Osteoblast (primary cell): ENCODE data around the gene HNRNPH1. TPM values are rescaled to one million over a fixed set of nuclear protein-coding genes. Genes with fewer than 3 reads are reported as not detected.
"Not testable (repeated sequence)": the region's sequence is repeated elsewhere in the genome, so short reads cannot be mapped to it uniquely, and the experiment has no call there.

Experiments
- DNase-seq: peaks from one replicate; pipeline ENCODE4 v3.0.0; 2011; ENCODE audit warnings: low spot score, mixed read lengths; ENCODE audit not compliant: insufficient read length; ENCODE audit errors: missing footprints
- H2AFZ ChIP-seq: 2 replicates; pipeline ENCODE4 v1.6.0; 2011; ENCODE audit warnings: mild to moderate bottlenecking, low read length
- H3K27ac ChIP-seq: 2 replicates; pipeline ENCODE4 v1.5.1; 2011; ENCODE audit warnings: mild to moderate bottlenecking, low read depth, low read length, moderate library complexity
- H3K27me3 ChIP-seq: 2 replicates; pipeline ENCODE4 v1.6.0; 2012; ENCODE audit warnings: mild to moderate bottlenecking, control low read depth, inconsistent platforms, low read length, moderate library complexity; ENCODE audit not compliant: insufficient read depth
- H3K36me3 ChIP-seq: 2 replicates; pipeline ENCODE4 v1.5.1; 2011; ENCODE audit warnings: mild to moderate bottlenecking, low read length, control low read depth, moderate library complexity; ENCODE audit not compliant: insufficient read depth
- H3K4me1 ChIP-seq: 2 replicates; pipeline ENCODE4 v1.5.1; 2011; ENCODE audit warnings: mild to moderate bottlenecking, low read length, control low read depth, moderate library complexity; ENCODE audit not compliant: insufficient read depth
- H3K4me2 ChIP-seq: 2 replicates; pipeline ENCODE4 v1.6.0; 2011; ENCODE audit warnings: mild to moderate bottlenecking, low read length; ENCODE audit not compliant: insufficient read depth
- H3K4me3 ChIP-seq: fragments of 200-600 bp; sonication (generic); 3 replicates; pipeline ENCODE4 v1.5.1; 2012; ENCODE audit warnings: mild to moderate bottlenecking, low read length, inconsistent platforms; ENCODE audit not compliant: insufficient read depth
- H3K79me2 ChIP-seq: 2 replicates; pipeline ENCODE4 v1.6.0; 2012; ENCODE audit warnings: mild to moderate bottlenecking, low read length, control low read depth, inconsistent platforms; ENCODE audit not compliant: insufficient read depth
- H3K9me3 ChIP-seq: 2 replicates; pipeline ENCODE4 v1.5.1; 2011; ENCODE audit warnings: low read depth, low read length, control low read depth
- H4K20me1 ChIP-seq: 2 replicates; pipeline ENCODE4 v1.6.0; 2012; ENCODE audit warnings: mild to moderate bottlenecking, low read length, control low read depth; ENCODE audit not compliant: insufficient read depth
- total RNA-seq: library from RNA; depleted of rRNA; stranded (reverse); fragments of >200 nt; gene quantifications from 2 replicates; pipeline ENCODE4 v1.2.3, GENCODE V29; 2012
- TF ChIP-seq, protein P1 (sequence below): IDR thresholded peaks from 2 replicates; pipeline ENCODE4 v1.5.1; 2011; ENCODE audit warnings: mild to moderate bottlenecking, low read depth, low read length, moderate library complexity; ENCODE audit errors: extremely low read depth

Gene HNRNPH1, protein sequence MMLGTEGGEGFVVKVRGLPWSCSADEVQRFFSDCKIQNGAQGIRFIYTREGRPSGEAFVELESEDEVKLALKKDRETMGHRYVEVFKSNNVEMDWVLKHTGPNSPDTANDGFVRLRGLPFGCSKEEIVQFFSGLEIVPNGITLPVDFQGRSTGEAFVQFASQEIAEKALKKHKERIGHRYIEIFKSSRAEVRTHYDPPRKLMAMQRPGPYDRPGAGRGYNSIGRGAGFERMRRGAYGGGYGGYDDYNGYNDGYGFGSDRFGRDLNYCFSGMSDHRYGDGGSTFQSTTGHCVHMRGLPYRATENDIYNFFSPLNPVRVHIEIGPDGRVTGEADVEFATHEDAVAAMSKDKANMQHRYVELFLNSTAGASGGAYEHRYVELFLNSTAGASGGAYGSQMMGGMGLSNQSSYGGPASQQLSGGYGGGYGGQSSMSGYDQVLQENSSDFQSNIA
- 354 and 368 TPM in 2 replicates for total RNA-seq

DNA sequence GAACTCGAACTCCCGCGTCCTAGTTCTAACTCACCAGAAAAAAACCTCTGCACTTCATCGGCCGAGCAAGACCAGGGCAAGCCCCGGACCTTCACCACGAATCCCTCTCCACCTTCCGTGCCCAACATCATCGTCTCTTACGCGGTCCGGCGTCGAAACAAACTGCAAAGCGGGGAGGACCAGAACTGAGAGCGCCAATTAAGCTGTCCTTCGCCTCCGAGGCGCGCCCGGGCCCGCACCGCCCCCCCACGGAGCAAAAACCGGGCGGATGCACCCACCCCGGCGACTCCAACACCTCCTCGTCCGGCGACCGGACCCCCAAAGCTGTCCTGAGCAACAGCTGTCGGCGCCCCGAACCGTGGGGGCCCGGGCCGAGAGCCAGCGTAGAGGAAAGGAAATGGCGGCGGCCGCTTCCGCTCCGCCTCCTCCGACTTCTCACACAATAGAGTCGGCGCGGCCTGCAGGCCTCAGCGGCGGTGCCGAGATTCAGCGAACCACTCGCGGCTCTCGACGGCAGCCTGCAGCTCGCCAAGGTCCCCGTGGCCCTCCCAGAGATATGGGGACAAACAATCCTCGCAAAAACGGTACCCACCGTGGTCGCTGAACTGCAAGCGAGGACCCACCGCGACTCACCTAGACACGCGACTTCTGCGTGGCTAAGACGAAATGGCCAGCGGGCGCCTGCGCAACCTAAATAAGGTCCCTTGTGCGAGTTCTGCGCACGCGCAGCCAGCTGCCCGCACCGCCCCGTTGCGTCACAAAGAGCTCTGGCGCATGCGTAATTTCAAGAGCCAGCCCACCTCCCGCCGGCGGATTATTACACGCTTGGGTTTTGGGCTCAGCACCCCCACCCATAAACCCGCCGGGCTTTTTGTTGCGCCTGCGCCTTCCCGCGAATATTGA is at the start of gene HNRNPH1:
TSS of gene HNRNPH1 (minus strand) at position 669 of the 903 bp plus-strand sequence. CDS start at position 131, 538 bp downstream.
- H4K20me1 ChIP-seq, result peaks cover 44% of the 10 kb centered on the region
- H3K9me3 ChIP-seq, result no peaks in the 10 kb centered on the region
- H3K4me3 ChIP-seq, result peak within 1 kb of the TSS; percentile 97
- peaks cover 43% of the 10 kb centered on the region for H3K4me1 ChIP-seq
- peaks cover 43% of the 10 kb centered on the region for H3K36me3 ChIP-seq
- H3K27me3 ChIP-seq, result no peaks in the 10 kb centered on the region
- TF ChIP-seq, protein P1, sequence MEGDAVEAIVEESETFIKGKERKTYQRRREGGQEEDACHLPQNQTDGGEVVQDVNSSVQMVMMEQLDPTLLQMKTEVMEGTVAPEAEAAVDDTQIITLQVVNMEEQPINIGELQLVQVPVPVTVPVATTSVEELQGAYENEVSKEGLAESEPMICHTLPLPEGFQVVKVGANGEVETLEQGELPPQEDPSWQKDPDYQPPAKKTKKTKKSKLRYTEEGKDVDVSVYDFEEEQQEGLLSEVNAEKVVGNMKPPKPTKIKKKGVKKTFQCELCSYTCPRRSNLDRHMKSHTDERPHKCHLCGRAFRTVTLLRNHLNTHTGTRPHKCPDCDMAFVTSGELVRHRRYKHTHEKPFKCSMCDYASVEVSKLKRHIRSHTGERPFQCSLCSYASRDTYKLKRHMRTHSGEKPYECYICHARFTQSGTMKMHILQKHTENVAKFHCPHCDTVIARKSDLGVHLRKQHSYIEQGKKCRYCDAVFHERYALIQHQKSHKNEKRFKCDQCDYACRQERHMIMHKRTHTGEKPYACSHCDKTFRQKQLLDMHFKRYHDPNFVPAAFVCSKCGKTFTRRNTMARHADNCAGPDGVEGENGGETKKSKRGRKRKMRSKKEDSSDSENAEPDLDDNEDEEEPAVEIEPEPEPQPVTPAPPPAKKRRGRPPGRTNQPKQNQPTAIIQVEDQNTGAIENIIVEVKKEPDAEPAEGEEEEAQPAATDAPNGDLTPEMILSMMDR, result no peak
- H2AFZ ChIP-seq, result peak within 1 kb of the TSS; percentile 90
- peak; percentile 99 for DNase-seq
- peak within 1 kb of the TSS; percentile 93 for H3K4me2 ChIP-seq
- peaks cover 51% of the 10 kb centered on the region for H3K79me2 ChIP-seq
- H3K27ac ChIP-seq, result peak within 1 kb of the TSS; percentile 93

DNA sequence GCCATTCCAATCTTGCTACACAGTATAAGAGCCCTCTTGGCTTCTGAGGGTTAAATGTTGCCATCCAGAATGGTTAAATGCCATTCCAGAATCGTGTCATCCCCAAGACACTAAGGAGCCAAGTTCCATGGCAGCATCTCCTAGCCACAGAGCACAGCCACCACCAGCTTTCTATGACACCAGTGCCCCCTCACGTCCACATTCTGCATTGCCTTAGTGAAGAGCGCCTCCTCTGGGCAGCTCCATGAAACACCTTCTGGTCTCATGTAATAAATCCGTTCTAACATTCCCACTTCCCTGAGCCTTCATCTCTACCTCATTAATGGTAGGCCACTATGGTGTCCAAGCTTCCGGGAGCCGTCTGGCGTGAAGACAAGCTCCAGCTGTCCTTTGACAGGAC is 44.9 kb upstream of the HNRNPH1 start:
- Histone ChIP-seq H3K36me3 (peaks cover 2% of the 10 kb centered on the region), H3K9me3 (no peaks in the 10 kb centered on the region), H3K4me2 (no peak overlapping the region), H3K79me2 (no peaks in the 10 kb centered on the region), H3K4me3 (no peak overlapping the region), H3K4me1 (no peaks in the 10 kb centered on the region), H3K27me3 (no peaks in the 10 kb centered on the region), H4K20me1 (no peaks in the 10 kb centered on the region), H3K27ac (no peak overlapping the region), H2AFZ (no peak overlapping the region)
- peak; percentile 87 for DNase-seq
- TF ChIP-seq, protein P1, result peak; percentile 95

GRCh38 chr5:179661647-179662046 is 38.2 kb upstream of the HNRNPH1 start:
- not testable (repeated sequence) for H4K20me1 ChIP-seq, H2AFZ ChIP-seq, H3K4me3 ChIP-seq, H3K79me2 ChIP-seq, H3K36me3 ChIP-seq, H3K4me1 ChIP-seq, H3K4me2 ChIP-seq, H3K27ac ChIP-seq, H3K27me3 ChIP-seq, DNase-seq, H3K9me3 ChIP-seq

DNA sequence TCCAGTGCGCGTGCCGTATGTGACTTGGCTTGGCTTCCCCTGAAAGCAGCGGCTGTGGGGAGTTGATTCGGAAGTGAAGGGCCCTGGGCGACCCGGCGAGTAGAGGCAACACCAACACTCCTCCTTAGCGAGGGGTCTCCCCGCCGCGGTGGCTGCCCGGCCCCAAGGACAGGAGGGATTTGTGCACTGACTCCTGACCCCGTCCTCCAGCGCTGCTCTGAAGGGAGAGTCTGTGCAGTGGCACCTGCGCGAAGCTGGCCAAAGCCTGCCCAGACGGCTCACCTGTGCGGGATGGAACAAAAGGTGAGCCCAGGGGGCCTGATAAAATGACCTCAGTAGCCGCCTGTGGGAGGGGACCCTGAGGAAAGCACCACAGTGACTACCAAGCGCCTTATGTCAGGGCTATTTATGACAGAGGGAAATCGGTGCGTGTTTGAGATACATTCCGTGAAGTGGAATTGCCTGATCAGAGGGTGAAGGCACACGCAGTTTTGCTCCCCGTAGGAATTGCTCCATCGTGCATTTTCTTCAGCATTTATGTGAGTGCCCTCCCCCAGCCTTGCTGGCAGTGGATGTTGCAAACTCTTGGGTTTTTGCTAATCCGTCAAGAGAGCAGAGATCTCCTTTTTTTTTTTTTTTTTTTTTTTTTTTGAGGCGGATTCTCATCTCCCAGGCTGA is 34.8 kb upstream of the HNRNPH1 start:
- not testable (repeated sequence) for H3K27me3 ChIP-seq, H4K20me1 ChIP-seq, H3K9me3 ChIP-seq, H3K79me2 ChIP-seq, H3K36me3 ChIP-seq, H3K4me1 ChIP-seq
- peak; percentile 90 for DNase-seq
- Histone ChIP-seq H3K4me2 (peak overlapping the region; percentile 93), H3K27ac (peak overlapping the region; percentile 4), H2AFZ (peak overlapping the region; percentile 78), H3K4me3 (peak overlapping the region; percentile 79)

GRCh38 chr5:179657302-179658178 is 34.1 kb upstream of the HNRNPH1 start:
- H4K20me1 ChIP-seq, H3K36me3 ChIP-seq, H3K4me1 ChIP-seq, DNase-seq, H3K4me3 ChIP-seq, H3K79me2 ChIP-seq, H3K27ac ChIP-seq, H2AFZ ChIP-seq, H3K9me3 ChIP-seq, H3K27me3 ChIP-seq: not testable (repeated sequence)
- H3K4me2 ChIP-seq, result peak overlapping the region; percentile 53

DNA sequence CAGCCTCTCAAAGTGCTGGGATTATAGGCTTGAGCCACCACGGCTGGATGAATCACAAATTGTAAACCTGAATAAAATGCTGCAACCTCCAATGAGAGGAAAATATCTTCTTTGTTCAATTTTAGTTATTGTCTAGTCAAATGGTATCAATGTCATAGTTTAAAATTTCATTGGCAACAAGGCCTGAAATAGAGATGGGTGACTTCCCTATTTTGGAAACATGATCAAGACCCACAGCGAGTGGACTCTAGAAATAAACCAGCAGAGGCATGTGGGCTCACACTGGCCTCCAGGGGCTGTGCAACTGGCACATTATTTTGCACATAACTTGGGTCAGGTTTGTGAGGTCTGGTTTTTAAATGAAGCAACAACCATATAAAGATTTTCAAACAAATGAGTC is 29.7 kb upstream of the HNRNPH1 start:
- H3K4me2 ChIP-seq, H3K27ac ChIP-seq, H3K4me3 ChIP-seq, H3K36me3 ChIP-seq, H3K27me3 ChIP-seq, H2AFZ ChIP-seq, DNase-seq, H3K79me2 ChIP-seq, H4K20me1 ChIP-seq, H3K4me1 ChIP-seq, H3K9me3 ChIP-seq: not testable (repeated sequence)
